ENCODE results near the gene RCSD1.
"Not testable (repeated sequence)": the region's sequence is repeated elsewhere in the genome, so short reads cannot be mapped to it uniquely, and the experiment has no call there.

RCSD1 gene

GRCh38 chr1:167717351-167717750 is 87.3 kb downstream of the RCSD1 start:
- no peak for DNase-seq (ENCODE audit: low read depth)

GRCh38 chr1:167718914-167719691 is 89.1 kb downstream of the RCSD1 start:
- DNase-seq (ENCODE audit: low read depth): no peak

DNA sequence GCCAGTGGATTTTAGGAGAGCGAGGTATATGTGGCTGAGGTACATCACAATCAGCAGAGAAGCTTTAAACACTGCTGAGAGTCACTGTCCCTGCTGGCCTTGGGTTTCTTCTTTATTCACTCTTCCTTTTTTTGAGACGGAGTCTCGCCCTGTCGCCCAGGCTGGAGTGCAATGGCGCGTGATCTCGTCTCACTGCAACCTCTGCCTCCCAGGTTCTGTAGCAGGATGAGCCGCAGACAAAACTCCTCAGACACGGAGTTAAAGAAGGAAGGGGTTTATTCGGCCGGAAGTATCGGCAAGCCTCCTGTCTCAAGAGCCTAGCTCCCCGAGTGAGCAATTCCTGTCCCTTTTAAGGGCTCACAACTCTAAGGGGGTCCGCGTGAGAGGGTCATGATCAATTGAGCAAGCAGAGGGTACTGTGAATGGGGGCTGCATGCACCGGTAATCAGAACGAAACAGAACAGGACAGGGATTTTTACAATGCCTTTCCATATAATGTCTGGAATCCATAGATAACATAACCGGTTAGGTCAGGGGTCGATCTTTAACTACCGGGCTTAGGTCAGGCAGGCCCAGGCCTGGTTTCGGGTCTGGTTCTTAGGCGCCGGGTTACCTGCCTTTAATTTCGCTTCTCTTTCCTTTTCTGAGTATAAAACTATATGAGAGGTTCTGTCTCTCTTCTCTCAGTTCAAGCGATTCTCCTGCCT is 89.8 kb downstream of the RCSD1 start:
- DNase-seq (ENCODE audit: low read depth): not testable (repeated sequence)

GRCh38 chr1:167720965-167721616 is 91.1 kb downstream of the RCSD1 start:
- no peak for DNase-seq (ENCODE audit: low read depth)

DNA sequence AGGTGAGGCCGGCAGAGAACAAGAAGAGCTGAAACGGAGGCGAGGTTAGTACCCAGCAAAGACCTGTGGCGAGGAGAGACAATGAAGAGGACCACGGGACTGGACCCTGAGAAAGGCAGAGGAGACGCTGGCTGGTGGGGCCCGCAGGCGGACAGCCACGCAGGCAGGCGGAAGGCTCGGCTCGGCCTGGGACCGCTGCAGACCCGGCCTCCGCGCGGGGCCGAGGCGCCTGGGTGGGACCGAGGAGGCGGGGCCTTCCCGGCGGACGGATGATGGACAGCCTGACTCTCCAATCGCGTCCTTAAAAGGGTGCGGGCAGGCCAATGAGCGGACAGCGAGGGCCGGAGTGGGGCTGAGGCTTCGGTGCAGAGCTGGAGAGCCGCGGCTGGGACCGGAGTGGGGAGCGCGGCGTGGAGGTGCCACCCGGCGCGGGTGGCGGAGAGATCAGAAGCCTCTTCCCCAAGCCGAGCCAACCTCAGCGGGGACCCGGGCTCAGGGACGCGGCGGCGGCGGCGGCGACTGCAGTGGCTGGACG is 91.7 kb downstream of the RCSD1 start, which contains the start of gene MPZL1:
Gene MPZL1 (plus strand): TSS at position 366 of the 535 bp plus-strand sequence. CDS start 170 bp downstream, outside the sequence.
- DNase-seq (ENCODE audit: low read depth): peak; percentile 92

DNA sequence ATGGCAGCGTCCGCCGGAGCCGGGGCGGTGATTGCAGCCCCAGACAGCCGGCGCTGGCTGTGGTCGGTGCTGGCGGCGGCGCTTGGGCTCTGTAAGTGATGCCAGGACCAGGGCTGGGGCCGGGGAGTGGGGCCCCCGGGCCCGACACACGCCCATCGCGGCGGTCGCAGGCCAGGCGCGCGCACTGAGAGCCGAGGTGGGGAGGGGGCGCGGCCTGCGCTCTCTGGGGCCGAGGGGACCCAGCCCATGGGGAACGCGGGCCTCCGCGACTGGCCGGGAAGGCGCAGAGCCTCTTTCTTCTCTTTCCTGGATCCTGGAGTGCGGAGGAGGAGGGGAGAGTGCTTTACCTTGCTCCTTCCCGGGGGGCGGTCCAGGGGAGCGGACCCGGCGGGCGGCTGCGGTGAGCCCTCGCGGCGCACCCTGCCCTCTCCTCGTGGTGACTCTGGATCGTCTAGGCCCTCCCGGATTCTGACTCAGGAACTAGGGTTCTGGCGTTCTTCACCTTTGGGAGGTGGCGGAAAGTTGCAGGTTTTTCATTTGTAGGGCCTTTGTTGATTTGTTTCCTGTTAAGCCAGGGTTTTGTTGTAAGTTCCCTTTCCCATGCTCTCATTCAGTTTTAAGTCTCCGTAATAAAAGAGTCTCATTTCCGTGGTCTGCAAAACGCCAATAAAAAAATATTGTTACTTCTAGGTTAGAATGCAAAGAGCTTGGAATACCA is 92.3 kb downstream of the RCSD1 start:
- no peak for DNase-seq (ENCODE audit: low read depth)

- DNase-seq (ENCODE audit: low read depth): no peak
These were observed 92.8 kb downstream of the RCSD1 start for GRCh38 chr1:167722870-167723251.

DNA sequence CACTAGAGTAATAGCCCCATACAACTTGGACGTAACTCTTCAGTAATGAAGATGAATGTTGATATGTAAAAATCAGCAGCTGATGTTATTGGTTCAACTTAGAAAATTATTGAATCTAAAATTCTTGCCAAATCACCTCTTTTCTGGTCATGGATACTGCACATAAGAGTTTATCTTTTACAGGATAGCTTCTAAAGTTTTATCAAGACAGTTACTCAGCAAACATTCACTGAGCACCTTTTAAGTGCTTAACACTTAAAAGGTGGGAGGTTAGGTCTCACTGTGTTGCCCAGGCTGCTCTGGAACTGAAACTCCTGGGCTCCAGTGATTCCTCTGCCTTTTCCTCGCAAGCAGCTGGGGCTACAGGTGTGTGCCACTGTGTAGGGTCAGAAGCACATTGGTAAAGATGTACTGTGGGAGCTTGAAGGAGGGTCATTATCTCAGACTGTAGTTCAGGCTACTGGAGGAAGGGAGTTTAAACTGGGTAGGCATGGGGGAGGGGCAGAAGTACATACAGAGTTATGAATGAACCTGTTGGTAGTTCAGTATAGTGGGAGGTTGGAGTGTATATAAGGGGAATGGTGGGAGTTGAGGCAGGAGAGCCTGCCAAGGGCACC is 93.8 kb downstream of the RCSD1 start:
- DNase-seq (ENCODE audit: low read depth): no peak

DNA sequence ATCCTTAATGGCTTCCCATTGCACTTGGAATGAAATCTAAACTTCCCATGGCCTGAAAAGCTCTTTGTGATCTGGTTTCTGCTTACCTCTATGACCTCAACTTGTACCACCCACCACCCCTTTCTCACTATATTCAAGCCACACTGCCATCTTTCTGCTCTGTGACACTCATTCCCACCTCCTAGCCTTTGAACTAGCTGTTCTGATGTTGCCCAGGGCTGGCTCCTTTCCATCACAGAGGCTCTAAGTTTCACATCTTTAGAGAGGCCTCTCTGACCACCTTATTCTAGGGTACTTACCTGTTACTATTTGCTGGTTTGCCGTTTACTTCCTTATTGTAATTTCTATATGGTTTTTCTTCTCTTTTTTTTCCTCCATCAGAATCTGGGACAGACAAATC is 96.0 kb downstream of the RCSD1 start:
- DNase-seq (ENCODE audit: low read depth): no peak

DNA sequence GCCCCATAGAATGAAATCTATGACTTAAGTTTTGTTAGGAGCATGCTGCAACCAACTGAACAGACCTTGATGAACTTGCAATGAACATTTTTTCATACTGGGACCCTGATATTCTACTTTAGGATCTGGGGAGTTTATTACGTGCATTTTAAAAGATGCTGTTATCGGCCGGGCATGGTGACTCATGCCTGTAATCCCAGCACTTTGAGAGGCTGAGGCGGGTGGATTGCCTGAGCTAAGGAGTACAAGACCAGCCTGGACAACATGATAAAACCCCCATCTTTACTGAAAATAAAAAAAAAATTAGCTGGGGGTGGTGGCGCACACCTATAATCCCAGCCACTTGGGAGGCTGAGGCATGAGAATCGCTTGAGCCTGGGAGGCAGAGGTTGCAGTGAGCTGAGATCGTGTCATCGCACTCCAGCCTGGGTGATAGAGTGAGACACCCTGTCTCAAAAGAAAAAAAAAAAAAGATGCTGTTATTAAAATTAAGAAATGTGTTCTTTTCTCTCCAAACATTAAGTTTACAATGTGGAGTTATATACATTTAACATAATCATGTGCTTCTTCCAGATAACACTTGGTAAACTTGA is 98.9 kb downstream of the RCSD1 start:
- DNase-seq (ENCODE audit: low read depth): no peak

- DNase-seq (ENCODE audit: low read depth): no peak
These were observed 104.2 kb downstream of the RCSD1 start for GRCh38 chr1:167734227-167734626.

GRCh38 chr1:167734841-167735240 is 104.8 kb downstream of the RCSD1 start:
- no peak for DNase-seq (ENCODE audit: low read depth)

- DNase-seq (ENCODE audit: low read depth): no peak
These were observed 107.1 kb downstream of the RCSD1 start for GRCh38 chr1:167737169-167737568.

- DNase-seq (ENCODE audit: low read depth): no peak
These were observed 108.1 kb downstream of the RCSD1 start for GRCh38 chr1:167738158-167738557.

- no peak for DNase-seq (ENCODE audit: low read depth)
These were observed 109.7 kb downstream of the RCSD1 start for GRCh38 chr1:167739752-167740151.

GRCh38 chr1:167741103-167741502 is 111.1 kb downstream of the RCSD1 start:
- not testable (repeated sequence) for DNase-seq (ENCODE audit: low read depth)

DNA sequence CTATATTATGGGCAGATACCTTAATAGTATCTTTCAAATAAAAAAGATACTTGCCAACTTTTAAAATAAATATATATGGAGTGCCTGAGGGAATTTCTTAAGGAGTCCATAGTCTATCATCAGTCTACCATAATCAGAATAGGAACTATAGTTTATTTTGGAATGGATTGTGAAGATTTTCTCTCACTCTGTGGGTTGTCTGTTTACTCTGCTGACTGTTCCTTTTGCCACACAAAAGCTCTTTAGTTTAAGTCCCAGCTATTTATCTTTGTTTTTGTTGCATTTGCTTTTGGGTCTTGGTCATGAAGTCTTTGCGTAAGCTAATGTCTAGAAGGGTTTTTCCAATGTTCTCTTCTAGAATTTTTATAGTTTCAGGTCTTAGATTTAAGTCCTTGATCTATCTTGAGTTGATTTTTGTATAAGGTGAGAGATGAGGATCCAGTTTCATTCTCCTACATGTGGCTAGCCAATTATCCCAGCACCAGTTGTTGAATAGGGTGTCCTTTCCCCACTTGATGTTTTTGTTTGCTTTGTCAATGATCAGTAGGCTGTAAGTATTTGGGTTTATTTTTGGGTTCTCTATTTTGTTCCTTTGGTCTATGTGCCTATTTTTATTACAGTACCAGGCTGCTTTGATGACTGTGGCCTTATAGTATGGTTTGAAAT is 112.5 kb downstream of the RCSD1 start:
- not testable (repeated sequence) for DNase-seq (ENCODE audit: low read depth)

DNA sequence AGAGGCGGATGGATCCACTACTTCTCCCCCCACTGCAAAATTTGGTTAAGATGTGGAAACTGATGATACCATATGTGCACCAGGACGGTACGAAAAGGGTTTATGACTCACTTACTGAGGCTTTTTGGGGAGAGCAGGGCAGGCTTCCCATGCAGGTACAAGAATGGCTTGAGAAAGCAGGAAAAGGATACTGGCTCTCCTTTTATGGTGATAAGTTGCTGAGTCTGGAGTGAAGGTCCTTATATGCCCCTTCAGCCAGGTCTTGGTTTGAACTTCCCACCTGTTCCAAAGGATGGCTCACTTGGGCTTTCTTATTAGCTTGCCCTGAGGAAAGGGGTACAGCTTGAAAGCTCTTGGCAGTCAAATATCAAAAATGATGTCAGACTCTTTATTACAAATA is 114.9 kb downstream of the RCSD1 start:
- no peak for DNase-seq (ENCODE audit: low read depth)

DNA sequence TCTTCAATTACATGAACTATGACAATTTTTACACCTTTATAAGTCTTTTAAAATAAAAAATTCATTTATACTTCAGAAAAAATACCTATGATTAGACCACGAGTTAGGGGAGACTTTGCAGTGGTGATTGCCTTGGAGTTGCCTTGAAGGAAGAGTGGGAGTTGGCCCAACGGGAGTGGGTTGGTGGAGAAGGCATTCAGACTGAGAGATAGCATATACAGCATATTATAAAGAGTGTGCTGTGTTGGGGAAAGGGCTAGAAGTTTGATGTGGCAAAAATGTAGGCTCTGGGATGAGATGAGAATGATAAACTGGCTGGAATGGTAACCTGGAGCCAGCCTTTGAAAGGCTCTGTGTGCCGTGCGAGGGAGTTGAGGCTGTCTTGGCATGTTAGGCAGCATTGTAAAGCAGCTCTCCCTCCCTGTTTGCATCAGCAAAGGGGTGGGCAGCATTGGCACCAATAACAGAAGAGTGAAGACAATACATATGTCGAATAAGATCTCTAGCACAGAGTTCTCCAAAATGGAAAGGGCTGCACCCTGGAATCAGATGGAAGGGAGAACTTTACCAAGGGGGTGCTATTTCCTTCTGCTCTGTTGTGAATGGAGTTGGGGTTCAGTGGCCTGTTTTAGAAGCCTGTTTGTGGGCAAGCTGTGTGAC is 116.1 kb downstream of the RCSD1 start:
- DNase-seq (ENCODE audit: low read depth): no peak

All from stimulated activated CD8-positive, alpha-beta memory T cell treated with anti-CD3 and anti-CD28 coated beads, Interleukin-7, amount 100 ng/mL, for 24 hours (primary cell).